ENCODE measurements around the gene TRMU.

DNA sequence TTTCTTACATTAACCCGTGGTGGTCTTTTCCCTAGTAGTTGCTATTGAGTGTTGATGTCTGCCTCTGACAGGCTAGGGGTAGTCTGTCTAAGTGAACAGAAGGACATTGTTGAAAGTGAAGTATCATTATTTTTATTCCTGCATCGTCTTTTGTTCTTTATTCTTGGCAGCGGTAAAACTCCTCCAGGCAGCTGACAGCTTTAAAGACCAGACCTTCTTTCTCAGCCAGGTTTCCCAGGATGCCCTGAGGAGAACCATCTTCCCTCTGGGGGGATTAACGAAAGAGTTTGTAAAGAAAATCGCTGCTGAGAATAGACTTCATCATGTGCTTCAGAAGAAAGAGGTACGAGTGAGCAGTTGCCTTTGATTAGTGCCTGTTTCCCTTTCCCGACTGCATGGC is 14.6 kb downstream of the TRMU start:
- TF ChIP-seq EZH2phosphoT487 (IDR thresholded peaks at IDR 0.05; ENCODE audit: low read depth, severe bottlenecking, unreplicated experiment) (no peak), CTCF (IDR thresholded peaks at IDR 0.05; ENCODE audit: poor library complexity) (no peak), EZH2 (IDR thresholded peaks at IDR 0.05; ENCODE audit: borderline replicate concordance) (no peak)

All from hepatocyte (in vitro differentiated cells).